ENCODE results near the gene KRT79.

The KRT79 gene

GRCh38 chr12:52871291-52872039, 37.4 kb upstream of the KRT79 start:
- H3K27ac Mint-ChIP-seq, result no peak overlapping the region
- no peaks in the 10 kb centered on the region for H3K9me3 Mint-ChIP-seq
- H3K4me3 Mint-ChIP-seq, result no peak overlapping the region
- DNase-seq, result no peak
- no peaks in the 10 kb centered on the region for H3K36me3 Mint-ChIP-seq (ENCODE audit: low read depth)
- peaks cover 16% of the 10 kb centered on the region for H3K27me3 Mint-ChIP-seq (ENCODE audit: low read depth, poor library complexity)
- peaks cover 39% of the 10 kb centered on the region for H3K4me1 Mint-ChIP-seq
- no peak for TF ChIP-seq CTCF (IDR thresholded peaks at IDR 0.05)

GRCh38 chr12:52870361-52871290, 36.5 kb upstream of the KRT79 start:
- TF ChIP-seq CTCF (IDR thresholded peaks at IDR 0.05), result peak; percentile 77
- H3K27ac Mint-ChIP-seq, result no peak overlapping the region

GRCh38 chr12:52867642-52868041, 33.5 kb upstream of the KRT79 start:
- TF ChIP-seq CTCF (IDR thresholded peaks at IDR 0.05), result no peak
- Mint-ChIP-seq H3K27me3 (ENCODE audit: low read depth, poor library complexity) (peaks cover 5% of the 10 kb centered on the region), H3K4me1 (peaks cover 18% of the 10 kb centered on the region), H3K9me3 (no peaks in the 10 kb centered on the region), H3K36me3 (ENCODE audit: low read depth) (no peaks in the 10 kb centered on the region), H3K27ac (no peak overlapping the region), H3K4me3 (no peak overlapping the region)
- DNase-seq, result no peak

More at GRCh38 chr12:52870361-52871290, 36.5 kb upstream of the KRT79 start:
- Mint-ChIP-seq H3K4me1 (peaks cover 39% of the 10 kb centered on the region), H3K4me3 (no peak overlapping the region), H3K36me3 (ENCODE audit: low read depth) (no peaks in the 10 kb centered on the region), H3K9me3 (no peaks in the 10 kb centered on the region), H3K27me3 (ENCODE audit: low read depth, poor library complexity) (peaks cover 13% of the 10 kb centered on the region)
- peak; percentile 84 for DNase-seq

- H3K27me3 Mint-ChIP-seq (ENCODE audit: low read depth, poor library complexity), result peaks cover 5% of the 10 kb centered on the region
- peaks cover 13% of the 10 kb centered on the region for H3K4me1 Mint-ChIP-seq
- no peaks in the 10 kb centered on the region for H3K36me3 Mint-ChIP-seq (ENCODE audit: low read depth)
- H3K27ac Mint-ChIP-seq, result no peak overlapping the region
- no peaks in the 10 kb centered on the region for H3K9me3 Mint-ChIP-seq
- TF ChIP-seq CTCF (IDR thresholded peaks at IDR 0.05), result no peak
- no peak for DNase-seq
- H3K4me3 Mint-ChIP-seq, result no peak overlapping the region
Observed at GRCh38 chr12:52867152-52867551, 33.0 kb upstream of the KRT79 start.

GRCh38 chr12:52865090-52865944, 31.2 kb upstream of the KRT79 start:
- peak; percentile 78 for TF ChIP-seq CTCF (IDR thresholded peaks at IDR 0.05)
- Mint-ChIP-seq H3K36me3 (ENCODE audit: low read depth) (no peaks in the 10 kb centered on the region), H3K4me3 (no peak overlapping the region), H3K9me3 (no peaks in the 10 kb centered on the region), H3K4me1 (no peaks in the 10 kb centered on the region), H3K27me3 (ENCODE audit: low read depth, poor library complexity) (peaks cover 5% of the 10 kb centered on the region), H3K27ac (no peak overlapping the region)
- DNase-seq, result peak; percentile 86
